Measurements from ENCODE around the gene SPDYE1. TPM values are rescaled to one million over a fixed set of nuclear protein-coding genes. Genes with fewer than 3 reads are reported as not detected.
"Not testable (repeated sequence)": the region's sequence is repeated elsewhere in the genome, so short reads cannot be mapped to it uniquely, and the experiment has no call there.

The SPDYE1 gene, protein sequence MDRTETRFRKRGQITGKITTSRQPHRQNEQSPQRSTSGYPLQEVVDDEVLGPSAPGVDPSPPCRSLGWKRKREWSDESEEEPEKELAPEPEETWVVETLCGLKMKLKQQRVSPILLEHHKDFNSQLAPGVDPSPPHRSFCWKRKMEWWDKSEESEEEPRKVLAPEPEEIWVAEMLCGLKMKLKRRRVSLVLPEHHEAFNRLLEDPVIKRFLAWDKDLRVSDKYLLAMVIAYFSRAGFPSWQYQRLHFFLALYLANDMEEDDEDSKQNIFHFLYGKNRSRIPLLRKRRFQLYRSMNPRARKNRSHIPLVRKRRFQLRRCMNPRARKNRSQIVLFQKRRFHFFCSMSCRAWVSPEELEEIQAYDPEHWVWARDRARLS
- not detected for total RNA-seq

GRCh38 chr7:43997532-43997931 is at the start of gene SPDYE1:
Gene SPDYE1 (plus strand): TSS chr7:43997897. CDS start chr7:43999950, 2,053 bp downstream.
- H3K27ac ChIP-seq; H3K27me3 ChIP-seq; DNase-seq (ENCODE audit: extremely low spot score in 2 of 2); H3K36me3 ChIP-seq; H3K4me1 ChIP-seq; intact Hi-C loops (cut with DNase I); H3K9me3 ChIP-seq; H3K4me3 ChIP-seq: not testable (repeated sequence)

DNA sequence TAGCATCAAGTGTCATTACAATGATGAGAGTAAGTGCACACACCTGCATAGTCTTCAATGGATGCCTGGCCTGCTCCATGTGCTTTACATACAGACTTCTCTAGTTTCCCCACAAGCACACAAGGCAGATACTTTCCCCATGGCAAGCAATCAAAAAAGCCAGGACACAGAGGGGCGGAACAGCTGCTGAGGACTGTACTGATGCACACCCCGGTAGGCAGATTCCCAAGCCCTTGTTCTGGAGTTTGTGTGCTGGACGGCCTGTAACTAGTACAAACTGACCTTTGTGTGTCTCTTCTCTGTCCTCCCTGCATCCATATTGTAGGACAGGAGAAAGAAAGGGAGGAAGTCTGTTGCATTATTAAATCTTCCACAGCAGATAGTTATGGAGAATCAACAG is 45.7 kb upstream of the SPDYE1 start:
- H3K4me3 ChIP-seq: no peak overlapping the region
- TF ChIP-seq POLR2AphosphoS5 (IDR thresholded peaks at IDR 0.05; ENCODE audit: insufficient read depth in 1 of 2, low read depth in 1 of 2): no peak
- no peak for TF ChIP-seq POLR2A (IDR thresholded peaks at IDR 0.05)
- H3K27me3 ChIP-seq: no peaks in the 10 kb centered on the region
- H3K27ac ChIP-seq: no peak overlapping the region
- no peaks in the 10 kb centered on the region for H3K4me1 ChIP-seq
- no peaks in the 10 kb centered on the region for H3K9me3 ChIP-seq
- intact Hi-C loops (cut with DNase I): no loop called here
- DNase-seq (ENCODE audit: extremely low spot score in 2 of 2): no peak
- H3K36me3 ChIP-seq: peaks cover 0 to 42% of the 10 kb centered on the region in 2 donors

GRCh38 chr7:43953071-43953470 is 44.6 kb upstream of the SPDYE1 start:
- intact Hi-C loops (cut with DNase I): no loop called here
- no peak for DNase-seq (ENCODE audit: extremely low spot score in 2 of 2)
- H3K4me3 ChIP-seq: no peak overlapping the region
- H3K27me3 ChIP-seq: no peaks in the 10 kb centered on the region
- peaks cover 0 to 42% of the 10 kb centered on the region in 2 donors for H3K36me3 ChIP-seq
- TF ChIP-seq POLR2AphosphoS5 (IDR thresholded peaks at IDR 0.05; ENCODE audit: insufficient read depth in 1 of 2, low read depth in 1 of 2) (no peak), CTCF (IDR thresholded peaks at IDR 0.05) (no peak), POLR2A (IDR thresholded peaks at IDR 0.05) (no peak)
- no peaks in the 10 kb centered on the region for H3K9me3 ChIP-seq
- no peaks in the 10 kb centered on the region for H3K4me1 ChIP-seq
- H3K27ac ChIP-seq: no peak overlapping the region

DNA sequence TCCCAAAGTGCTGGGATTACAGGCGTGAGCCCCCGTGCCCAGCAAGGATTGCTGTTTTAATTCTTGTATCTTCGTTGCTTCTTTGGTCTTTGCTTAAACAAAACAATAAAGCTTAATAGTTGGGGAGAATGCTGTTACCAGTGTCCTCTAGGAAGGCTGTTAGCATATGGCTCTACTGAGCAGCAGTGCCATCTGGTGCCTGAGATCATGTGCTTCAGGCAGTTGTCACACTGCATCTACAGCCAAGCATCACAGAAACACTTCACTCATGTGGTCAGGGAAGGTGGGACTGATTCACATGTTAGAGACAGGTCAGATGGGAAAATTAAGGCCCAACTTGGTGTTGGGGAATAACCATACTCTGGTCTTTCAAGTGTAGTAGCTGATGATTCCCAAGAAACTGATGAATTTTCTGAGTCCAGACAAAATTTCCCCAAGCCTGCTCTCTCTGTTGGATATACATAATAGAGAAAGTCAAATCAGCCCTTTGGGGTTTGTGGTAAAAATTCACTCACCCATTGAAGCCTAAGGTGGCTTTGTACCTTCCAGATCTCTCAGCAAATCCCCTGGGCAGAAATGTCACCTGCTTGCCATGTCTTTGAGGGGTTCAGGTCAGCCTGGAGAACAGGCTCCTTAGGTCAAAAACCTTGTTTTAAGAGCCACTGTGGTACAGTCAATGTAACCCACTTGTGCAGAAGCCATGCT is 43.0 kb upstream of the SPDYE1 start:
- DNase-seq (ENCODE audit: extremely low spot score in 2 of 2): no peak
- no peaks in the 10 kb centered on the region for H3K9me3 ChIP-seq
- H3K4me1 ChIP-seq: no peaks in the 10 kb centered on the region
- peaks cover 0 to 30% of the 10 kb centered on the region in 2 donors for H3K36me3 ChIP-seq
- no peak overlapping the region for H3K27ac ChIP-seq
- no peaks in the 10 kb centered on the region for H3K27me3 ChIP-seq
- TF ChIP-seq POLR2A (IDR thresholded peaks at IDR 0.05) (no peak), POLR2AphosphoS5 (IDR thresholded peaks at IDR 0.05; ENCODE audit: insufficient read depth in 1 of 2, low read depth in 1 of 2) (no peak), CTCF (IDR thresholded peaks at IDR 0.05) (peak in 1 of 3 experiments; percentile 29)
- no peak overlapping the region for H3K4me3 ChIP-seq
- intact Hi-C loops (cut with DNase I): no loop called here

DNA sequence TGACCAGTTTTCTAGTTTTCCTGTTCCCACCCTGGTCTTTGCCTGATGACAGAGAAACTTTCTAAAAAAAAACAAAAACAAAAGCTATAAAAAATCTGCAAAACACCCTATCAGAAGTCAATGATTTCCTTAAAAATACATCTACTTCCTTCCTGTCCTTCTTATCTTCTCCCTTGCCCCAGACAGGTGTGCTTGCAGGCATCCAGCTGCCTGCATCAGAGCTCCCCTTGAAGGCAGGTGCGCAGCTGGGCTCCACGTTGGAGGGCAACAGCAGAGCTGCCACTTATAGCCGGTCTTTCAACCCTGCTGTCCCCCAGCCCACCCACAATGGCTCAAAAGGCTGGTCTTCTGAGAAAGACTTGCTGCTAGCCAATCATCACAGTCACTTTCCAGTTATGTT is 41.7 kb upstream of the SPDYE1 start:
- TF ChIP-seq POLR2A (IDR thresholded peaks at IDR 0.05) (no peak), CTCF (IDR thresholded peaks at IDR 0.05) (no peak), POLR2AphosphoS5 (IDR thresholded peaks at IDR 0.05; ENCODE audit: insufficient read depth in 1 of 2, low read depth in 1 of 2) (no peak)
- Histone ChIP-seq H3K4me1 (no peaks in the 10 kb centered on the region), H3K36me3 (peaks cover 0 to 20% of the 10 kb centered on the region in 2 donors), H3K27ac (no peak overlapping the region), H3K4me3 (no peak overlapping the region), H3K9me3 (no peaks in the 10 kb centered on the region), H3K27me3 (no peaks in the 10 kb centered on the region)
- intact Hi-C loops (cut with DNase I): no loop called here
- DNase-seq (ENCODE audit: extremely low spot score in 2 of 2): no peak

- TF ChIP-seq POLR2A (IDR thresholded peaks at IDR 0.05) (no peak), CTCF (IDR thresholded peaks at IDR 0.05) (no peak), POLR2AphosphoS5 (IDR thresholded peaks at IDR 0.05; ENCODE audit: insufficient read depth in 1 of 2, low read depth in 1 of 2) (no peak)
- no peaks in the 10 kb centered on the region for H3K9me3 ChIP-seq
- H3K27ac ChIP-seq: no peak overlapping the region
- H3K4me1 ChIP-seq: no peaks in the 10 kb centered on the region
- no peaks in the 10 kb centered on the region for H3K36me3 ChIP-seq
- DNase-seq (ENCODE audit: extremely low spot score in 2 of 2): no peak
- H3K4me3 ChIP-seq: no peak overlapping the region
- no peaks in the 10 kb centered on the region for H3K27me3 ChIP-seq
- intact Hi-C loops (cut with DNase I): no loop called here
Observed at GRCh38 chr7:43960933-43961332, 36.8 kb upstream of the SPDYE1 start.

DNA sequence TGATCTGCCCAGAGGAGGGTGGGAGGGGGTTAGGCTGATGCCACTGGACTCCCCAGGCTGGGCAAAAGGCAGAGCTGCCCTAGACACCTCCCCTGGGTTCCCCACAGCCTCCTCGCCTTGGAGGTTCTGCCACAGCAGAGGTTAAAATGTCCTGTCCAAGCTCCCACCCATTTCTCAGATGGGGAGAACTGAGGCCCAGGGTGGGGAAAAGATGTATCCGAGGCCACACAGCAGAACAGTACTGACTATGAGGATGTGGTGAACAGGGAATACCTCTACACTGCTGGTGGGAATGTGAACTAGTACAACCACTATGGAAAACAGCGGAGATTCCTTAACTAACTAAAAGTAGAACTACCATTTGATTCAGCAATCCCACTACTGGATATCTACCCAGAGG is 31.3 kb upstream of the SPDYE1 start:
- H3K27me3 ChIP-seq; DNase-seq (ENCODE audit: extremely low spot score in 2 of 2); H3K27ac ChIP-seq; H3K4me1 ChIP-seq; H3K36me3 ChIP-seq; intact Hi-C loops (cut with DNase I); H3K9me3 ChIP-seq; H3K4me3 ChIP-seq: not testable (repeated sequence)

DNA sequence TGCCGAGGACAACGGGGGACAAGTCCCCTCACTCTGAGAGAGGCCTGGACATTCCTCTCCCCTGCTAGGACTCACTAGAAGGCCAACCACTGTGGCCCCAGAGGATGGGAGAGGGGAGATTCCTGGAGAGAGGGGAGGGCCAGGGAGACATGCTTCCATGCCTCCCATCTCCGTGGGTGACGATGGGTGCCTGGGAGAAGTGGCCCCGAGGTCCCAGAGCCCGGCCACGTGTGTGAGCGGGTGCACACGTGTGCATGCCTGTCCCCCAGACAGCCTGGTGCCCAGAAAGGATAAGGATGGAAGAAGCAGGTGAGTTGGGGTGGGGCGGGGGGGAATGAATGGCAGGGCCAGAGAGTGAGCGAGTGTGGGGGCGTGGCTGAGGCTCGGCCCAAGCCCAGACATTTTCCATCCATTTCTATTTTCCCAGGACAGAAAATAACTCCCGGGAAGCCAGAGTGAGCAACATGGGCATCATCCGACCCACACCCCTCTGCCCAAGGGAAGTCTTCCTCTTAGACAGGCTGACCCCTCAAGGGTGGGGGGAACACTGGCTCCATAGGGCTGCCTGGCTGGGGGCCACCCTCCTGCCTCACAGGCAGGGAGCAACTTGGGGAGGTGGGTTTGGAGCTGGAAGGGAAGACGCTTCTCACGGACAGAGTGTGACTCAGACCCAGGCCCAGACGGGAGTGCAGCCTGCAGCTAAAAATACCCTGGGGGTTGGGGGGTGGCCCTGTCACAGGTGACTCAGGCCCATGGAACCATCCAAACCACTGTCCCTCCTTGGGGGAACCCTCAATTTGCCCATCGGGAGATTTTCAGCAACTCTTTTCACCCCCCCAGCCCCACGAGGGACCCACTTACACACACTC is 29.3 kb upstream of the SPDYE1 start:
- intact Hi-C loops (cut with DNase I); H3K27me3 ChIP-seq: not testable (repeated sequence)

More for the DNA sequence above, 29.3 kb upstream of the SPDYE1 start:
- not testable (repeated sequence) for H3K27ac ChIP-seq; H3K9me3 ChIP-seq; H3K36me3 ChIP-seq; H3K4me1 ChIP-seq; H3K4me3 ChIP-seq; DNase-seq (ENCODE audit: extremely low spot score in 2 of 2)

Measured in vagina (tissue), 2 donors.